Measurements from ENCODE around the gene CHN2. TPM values are rescaled to one million over a fixed set of nuclear protein-coding genes. Genes with fewer than 3 reads are reported as not detected.

CHN2 gene
- total and polyA plus RNA-seq, 2 donors (not counting 1 experiment from before 2014, with no cell fraction given) = 0.86 to 1.4 TPM

- CTCF ChIA-PET = interaction anchor here (0.6 kb wide), 1 partner anchor 1874 kb away, joined by 3 read pairs; no protein-coding TSS in a partner anchor
- 100% methylated on average over 2 of the region's 3 CpGs for WGBS (ENCODE audit: insufficient coverage)
Measured at GRCh38 chr7:29464753-29465152, 270.2 kb downstream of the CHN2 start.

More at GRCh38 chr7:29464753-29465152, 270.2 kb downstream of the CHN2 start:
- Histone ChIP-seq H3K4me2 (replicated peaks; ENCODE audit: low read depth, low read length, poor library complexity, severe bottlenecking) (no peak overlapping the region), H3K4me1 (ENCODE audit: control insufficient read depth in 2 of 2, insufficient read depth in 2 of 2, low read length in 2 of 2) (no peaks in the 10 kb centered on the region), H2AFZ (ENCODE audit: insufficient read depth, low read depth, low read length, poor library complexity, severe bottlenecking) (no peak overlapping the region), H4K20me1 (ENCODE audit: control insufficient read depth, insufficient read depth, low read length, poor library complexity, severe bottlenecking) (no peaks in the 10 kb centered on the region), H3K27ac (ENCODE audit: low read length in 2 of 2) (no peak overlapping the region), H3K27me3 (replicated peaks in 1 of 4; ENCODE audit: control extremely low read depth in 1 of 4, control insufficient read depth in 3 of 4, insufficient read depth in 4 of 4, low read length in 3 of 4) (no peaks in the 10 kb centered on the region), H3K4me3 (ENCODE audit: control extremely low read depth in 1 of 5, extremely low read depth in 1 of 5, insufficient read depth in 1 of 5, low read depth in 2 of 5, low read length in 4 of 5) (no peak overlapping the region), H3K36me3 (replicated peaks in 1 of 2; ENCODE audit: control extremely low read depth in 1 of 2, control insufficient read depth in 1 of 2, extremely low read depth in 1 of 2, insufficient read depth in 2 of 2, low read length in 1 of 2) (no peaks in the 10 kb centered on the region), H3K9me3 (ENCODE audit: control extremely low read depth in 1 of 3, control insufficient read depth in 2 of 3, insufficient read depth in 1 of 3, low read length in 2 of 3) (no peaks in the 10 kb centered on the region), H3K79me2 (ENCODE audit: control insufficient read depth, insufficient read depth, low read length) (no peaks in the 10 kb centered on the region), H3K9ac (ENCODE audit: low read length) (no peak overlapping the region)
- no peaks in the 10 kb centered on the region for H3K4me1 Mint-ChIP-seq
- H3K4me3 Mint-ChIP-seq = no peak overlapping the region
- no peak overlapping the region for H3K27ac Mint-ChIP-seq
- ATAC-seq (ENCODE audit: low read depth) (no peak), DNase-seq (no peak)
- H3K27me3 Mint-ChIP-seq = no peaks in the 10 kb centered on the region
- intact Hi-C loops (cut with micrococcal nuclease) = no loop called here
- no peak for TF ChIP-seq EZH2 (IDR thresholded peaks at IDR 0.05; ENCODE audit: borderline replicate concordance, insufficient read depth, low read depth, low read length, poor library complexity, severe bottlenecking)
- TF ChIP-seq CTCF (IDR thresholded peaks at IDR 0.05) = no peak
- POLR2A ChIA-PET = no interaction called here
- no peaks in the 10 kb centered on the region for H3K9me3 Mint-ChIP-seq (ENCODE audit: insufficient read depth)

Measured in B cell (primary cell).